Measurements from ENCODE around the gene C16orf95. TPM values are rescaled to one million over a fixed set of nuclear protein-coding genes. Genes with fewer than 3 reads are reported as not detected.

Gene C16orf95
- polyA plus RNA-seq, 4 donors = 1.9 to 5.4 (median 3.7) TPM

DNA sequence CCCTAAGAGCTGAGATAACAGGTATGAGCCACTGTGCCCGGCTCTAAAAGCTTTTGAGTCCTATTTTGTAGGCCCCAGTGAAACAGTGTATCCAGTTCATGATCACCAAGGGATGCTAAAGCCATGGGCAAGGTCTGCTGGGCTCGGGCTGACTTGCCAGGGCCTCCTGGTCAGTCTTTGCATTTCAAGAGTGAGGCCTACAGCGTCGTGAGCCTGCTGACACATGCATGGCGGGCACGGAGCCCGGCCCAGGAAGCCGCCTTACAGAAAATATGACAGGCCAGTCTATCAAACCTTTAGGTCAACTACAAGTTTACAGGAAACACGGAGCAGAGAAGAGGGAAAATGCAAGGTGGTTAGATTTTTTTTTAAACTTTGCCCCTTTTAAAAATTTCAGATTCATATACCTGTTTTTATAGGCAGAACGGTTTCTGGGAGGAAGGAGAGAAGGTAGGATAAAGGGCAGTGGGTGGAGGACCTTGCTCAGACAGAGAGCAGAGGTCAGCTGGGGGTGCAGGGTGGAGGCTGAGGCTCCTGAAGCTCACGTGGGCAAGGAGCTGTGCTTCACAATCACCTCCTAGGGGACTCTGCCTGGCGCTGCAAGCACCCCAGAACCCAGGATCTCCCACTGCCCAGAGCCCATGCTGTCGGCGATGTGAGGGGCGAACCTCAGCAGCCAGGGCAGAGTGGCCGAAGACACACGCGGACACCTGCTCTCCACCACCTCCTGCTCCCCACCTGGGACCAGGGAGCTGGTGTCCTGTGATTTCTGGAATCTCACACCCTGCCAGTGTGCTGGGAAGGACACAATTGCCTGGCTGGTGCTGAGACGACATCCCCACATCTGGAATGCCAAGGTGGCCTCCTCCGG lies 21.3 kb downstream of the C16orf95 start:
- no peak for DNase-seq (ENCODE audit: low read depth in 4 of 4, low spot score in 3 of 4)

DNA sequence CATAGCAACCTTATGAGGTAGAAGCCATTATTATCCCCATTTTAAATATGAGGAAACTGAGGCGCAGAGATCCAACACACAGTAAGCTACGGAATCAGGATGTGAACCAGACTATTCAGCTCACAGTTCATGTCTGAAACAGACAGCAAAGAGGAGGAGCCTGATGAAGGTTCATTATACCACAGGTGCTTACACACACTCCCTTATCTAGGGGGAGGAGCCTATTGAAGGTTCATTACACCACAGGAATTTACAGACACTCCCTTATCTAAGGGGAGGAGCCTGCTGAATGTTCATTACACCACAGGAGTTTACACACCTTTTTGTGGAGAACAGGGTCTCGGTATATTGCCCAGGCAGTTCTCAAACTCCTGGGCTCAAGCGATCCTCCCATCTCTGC lies 21.9 kb downstream of the C16orf95 start:
- DNase-seq (ENCODE audit: low read depth in 4 of 4, low spot score in 3 of 4) = no peak

DNA sequence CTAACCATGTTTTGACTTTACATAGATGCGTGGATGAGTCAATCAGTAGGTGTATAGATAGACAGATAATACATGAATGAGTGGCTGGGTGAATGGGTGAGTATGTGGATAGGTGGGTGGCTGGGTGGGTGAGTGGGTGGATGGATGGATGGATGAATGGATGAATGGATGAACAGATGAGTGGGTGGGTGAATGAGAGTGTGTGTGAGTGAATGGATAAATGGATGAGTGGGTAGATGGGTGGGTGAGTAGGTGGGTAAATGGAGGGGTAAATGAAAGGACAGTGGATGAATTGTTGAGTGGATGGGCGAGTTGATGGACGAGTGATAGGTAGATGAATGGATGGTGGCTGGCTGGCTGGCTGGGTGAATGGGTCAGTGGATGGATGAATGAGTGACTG lies 23.2 kb downstream of the C16orf95 start:
- no peak for DNase-seq (ENCODE audit: low read depth in 4 of 4, low spot score in 3 of 4)

DNA sequence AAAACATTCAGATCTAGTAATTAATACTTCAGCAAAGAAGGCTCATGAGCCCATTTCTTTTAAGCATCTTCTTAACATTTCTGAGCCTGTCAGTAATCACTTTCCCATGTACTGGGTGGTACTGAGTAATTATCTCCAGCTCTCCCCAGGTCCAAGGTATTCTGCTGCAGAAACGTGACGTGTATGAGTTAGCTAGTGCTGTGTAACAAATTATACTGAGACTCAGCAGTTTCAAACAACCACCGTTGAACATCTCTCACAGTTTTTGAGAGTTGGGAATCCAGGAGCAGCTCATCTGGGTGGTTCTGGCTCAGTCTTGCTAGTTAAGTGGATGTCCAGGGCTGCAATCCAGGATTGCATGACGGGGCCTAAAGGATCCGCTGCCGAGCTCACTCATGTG lies 25.2 kb downstream of the C16orf95 start:
- no peak for DNase-seq (ENCODE audit: low read depth in 4 of 4, low spot score in 3 of 4)

DNA sequence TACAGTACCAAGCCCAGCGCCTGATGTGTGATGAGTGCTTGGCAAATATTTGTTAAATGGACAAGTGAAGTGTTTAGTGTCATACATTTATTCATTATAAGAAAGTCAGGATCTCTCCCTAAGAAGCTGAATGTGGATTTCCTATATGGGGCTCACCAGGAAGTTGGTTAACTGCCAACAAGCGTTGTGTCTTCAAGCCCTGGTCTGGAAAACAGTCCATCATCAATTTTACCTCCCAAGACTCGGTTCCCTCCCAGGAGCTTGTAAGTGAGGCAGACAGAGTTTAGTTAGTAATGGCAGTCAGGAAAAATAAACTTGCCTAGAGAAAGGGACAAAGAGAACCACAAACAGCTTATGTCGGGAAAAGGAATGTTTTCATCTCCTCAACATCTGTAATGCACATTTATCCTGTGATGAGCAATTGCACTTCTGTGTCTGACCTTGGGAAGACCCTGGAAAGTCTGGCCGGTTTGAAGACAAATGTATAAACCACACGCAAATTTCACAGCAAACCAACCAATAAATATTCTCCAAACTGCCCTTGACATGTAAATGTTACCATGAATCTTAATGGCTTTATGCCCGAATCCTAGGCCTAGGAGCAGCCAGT lies 28.3 kb downstream of the C16orf95 start:
- no peak for DNase-seq (ENCODE audit: low read depth in 4 of 4, low spot score in 3 of 4)

DNA sequence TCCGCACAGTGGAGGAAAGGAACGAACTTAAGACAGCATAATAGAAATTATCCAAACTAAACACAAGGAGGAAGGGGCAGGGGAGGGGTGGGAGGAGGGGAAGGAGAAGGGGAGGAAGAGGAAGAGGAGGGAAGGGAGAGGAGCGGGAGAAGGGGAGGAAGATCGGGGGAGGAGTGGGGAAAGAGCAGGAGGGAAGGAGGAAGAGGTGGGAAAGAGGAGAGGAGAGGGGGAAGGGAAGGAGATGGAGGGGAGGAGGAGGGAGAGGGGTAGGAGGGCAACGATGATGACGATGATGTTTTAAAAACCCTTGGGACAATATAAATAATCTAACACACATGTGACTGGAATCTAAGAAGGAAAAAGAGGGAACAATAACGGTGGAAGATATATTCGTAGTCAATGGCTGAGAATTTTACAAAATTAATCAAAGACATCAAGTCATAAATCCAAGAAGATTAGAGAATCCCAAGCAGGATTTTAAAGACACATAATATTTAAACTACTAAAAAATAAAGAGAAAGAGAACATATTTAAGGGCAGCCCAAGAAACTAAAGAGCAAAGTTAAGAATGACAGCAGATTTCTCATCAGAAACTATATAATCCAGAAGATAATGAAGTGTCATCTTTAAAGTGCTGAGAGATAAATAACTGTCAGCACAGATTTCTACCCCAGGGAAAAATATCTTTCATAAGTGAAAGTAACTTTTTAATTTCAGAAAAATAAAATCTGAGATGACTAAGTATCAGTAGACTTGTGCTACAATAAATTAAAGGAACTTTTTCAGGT lies 30.2 kb downstream of the C16orf95 start:
- DNase-seq (ENCODE audit: low read depth in 4 of 4, low spot score in 3 of 4) = no peak

DNA sequence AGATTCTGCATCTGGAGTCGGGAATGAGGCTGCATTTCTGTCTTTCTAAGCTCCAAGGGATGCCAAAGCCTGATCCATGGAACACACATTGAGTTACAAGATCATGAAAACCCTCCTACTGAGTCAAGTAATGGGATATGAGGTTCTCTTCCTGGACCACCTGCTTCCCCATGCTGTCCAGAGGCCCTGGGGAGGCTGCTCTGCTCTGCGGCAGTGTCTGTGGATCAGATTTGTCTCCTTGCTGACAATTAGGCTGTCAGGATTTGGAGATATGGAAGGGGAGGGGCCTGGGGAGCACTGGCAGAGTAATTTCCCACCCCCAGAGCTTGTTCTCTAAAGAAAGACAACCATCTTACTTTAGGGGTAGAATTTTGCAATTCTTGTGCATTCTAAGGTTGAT lies 33.0 kb downstream of the C16orf95 start:
- no peak for DNase-seq (ENCODE audit: low read depth in 4 of 4, low spot score in 3 of 4)

DNA sequence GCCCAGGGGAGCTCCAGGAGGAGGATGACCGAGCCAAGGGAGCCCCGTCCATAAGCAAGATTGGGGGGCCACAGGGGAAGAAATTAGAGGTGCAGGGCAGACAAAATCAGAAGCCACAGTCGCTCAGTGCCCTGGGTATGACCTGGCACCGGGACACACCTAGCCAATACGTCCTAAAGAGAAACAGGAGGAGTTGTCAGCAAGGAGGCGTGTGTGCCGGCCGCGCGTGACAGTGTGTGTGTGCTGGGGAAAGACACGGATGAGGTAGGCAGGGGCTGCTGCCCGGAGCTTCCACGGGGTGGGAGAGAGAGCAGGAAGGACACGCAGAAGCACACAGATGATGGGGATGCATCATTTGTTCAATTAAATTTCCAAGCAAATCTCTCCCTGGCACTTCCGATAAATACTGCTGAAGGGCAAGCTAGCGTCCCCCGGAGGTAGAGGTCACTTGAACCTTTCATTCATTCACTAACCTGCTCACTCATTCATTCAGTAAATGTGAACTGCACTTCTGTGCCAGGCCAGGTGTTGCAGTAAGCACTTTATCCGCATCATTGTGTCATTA lies 38.0 kb downstream of the C16orf95 start:
- DNase-seq (ENCODE audit: low read depth in 4 of 4, low spot score in 3 of 4) = no peak

DNA sequence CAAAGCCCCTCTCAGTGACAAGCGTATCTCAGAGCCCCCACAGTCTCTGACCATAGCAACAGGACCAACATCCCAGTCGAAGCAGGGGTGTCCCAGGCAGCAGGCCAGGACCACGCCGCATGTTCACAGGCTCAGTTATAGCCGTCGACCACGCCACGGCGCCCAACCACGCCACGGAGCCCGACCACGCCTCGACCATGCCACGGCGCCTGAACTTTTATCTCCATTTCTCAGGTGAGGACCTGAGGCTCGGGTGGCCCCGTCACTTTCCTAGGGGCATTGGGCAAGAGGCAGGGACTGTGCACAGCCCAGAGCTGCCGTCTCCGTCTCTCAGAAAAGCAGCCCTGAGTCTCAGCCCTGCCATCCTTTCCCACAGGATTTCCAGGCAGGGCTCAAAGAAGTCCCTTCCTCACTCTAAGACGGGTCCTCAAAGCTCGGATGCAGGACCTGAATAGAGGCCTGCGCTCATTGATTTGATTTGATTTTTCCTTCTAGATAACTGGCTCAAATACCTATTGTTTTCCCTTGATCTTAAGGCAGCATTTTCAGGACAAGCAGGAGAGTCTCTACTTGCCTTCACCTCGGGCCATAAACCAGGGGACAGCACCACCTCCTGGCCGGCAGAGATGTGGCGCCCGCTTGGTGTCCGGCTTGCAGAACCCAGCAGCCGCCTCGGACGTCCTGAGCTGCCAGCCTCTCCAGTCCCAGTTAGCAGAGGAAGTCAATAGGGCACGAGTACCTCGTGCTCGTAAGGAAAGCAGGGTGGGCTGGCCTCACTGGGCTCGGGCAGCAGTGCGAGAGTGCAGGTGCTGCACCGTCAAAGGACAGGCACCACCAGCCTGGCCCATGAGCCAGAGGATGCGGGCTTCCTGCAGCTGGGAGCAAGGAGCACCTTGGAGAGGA lies 38.8 kb downstream of the C16orf95 start:
- peak; percentile 63 to 78 (median 68) for DNase-seq (ENCODE audit: low read depth in 4 of 4, low spot score in 3 of 4)

DNA sequence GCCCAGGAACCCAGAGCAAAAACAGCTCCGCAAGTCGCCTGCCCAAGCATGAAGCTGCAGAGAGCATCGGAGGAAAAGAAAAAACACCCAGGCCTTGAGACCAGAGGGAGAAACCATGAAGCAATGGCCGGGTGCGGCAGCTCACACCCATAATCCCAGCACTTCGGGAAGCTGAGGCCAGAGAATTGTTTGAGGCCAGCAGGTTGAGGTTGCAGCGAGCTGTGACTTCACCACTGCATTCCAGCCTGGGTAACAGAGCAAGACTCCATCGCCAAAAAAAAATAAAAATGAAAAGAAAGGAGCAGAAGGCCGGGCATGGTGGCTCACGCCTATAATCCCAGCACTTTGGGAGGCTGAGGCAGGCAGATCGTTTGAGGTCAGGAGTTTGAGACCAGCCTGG lies 40.3 kb downstream of the C16orf95 start:
- DNase-seq (ENCODE audit: low read depth in 4 of 4, low spot score in 3 of 4) = no peak

DNA sequence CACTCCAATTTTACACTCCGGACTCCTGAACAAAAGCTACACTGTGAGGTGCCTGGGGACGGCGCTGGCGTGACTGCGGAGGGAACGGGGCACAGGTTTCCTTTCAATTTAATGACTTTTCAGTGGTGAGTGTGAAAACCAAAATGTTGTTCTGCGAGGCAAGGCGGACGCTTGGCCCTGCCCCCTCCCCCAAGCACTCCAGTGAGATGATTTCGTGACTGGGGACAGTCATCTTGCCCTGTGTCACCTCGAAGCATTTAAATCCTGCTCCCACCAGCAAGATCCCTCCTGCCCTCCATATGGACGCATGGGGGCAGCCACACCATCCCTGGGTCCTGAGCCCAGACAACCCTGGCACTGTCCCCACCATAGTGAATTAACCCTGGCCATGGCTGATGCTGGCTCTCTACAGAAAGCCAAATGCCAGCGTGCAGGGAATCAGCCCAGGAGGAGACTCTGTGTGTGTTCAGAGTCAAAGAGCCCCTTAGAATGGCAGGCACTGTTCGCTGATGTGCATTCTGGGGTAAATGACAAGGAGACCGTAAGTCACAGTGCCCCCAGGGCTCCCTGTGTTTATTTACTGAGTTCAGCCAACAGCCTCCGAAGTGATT lies 41.0 kb downstream of the C16orf95 start:
- DNase-seq (ENCODE audit: low read depth in 4 of 4, low spot score in 3 of 4) = no peak

DNA sequence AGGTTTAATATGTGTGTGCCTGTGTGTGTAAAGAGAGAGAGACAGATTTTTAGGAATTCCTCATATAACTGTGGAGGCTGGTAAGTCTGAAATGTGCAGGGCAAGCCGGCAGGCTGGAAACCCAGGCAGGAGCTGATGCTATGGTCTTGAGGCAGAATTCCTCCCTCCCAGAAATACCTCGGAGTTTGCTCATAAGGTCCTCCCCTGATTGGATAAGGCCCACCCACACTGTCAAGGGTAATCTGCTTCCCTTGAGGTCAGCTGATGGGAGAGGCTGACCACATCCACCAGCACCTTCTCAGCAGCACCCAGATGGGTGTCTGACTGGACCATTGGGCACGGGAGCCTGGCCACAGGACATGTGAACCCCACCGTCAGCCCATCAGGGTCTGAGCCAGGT lies 42.4 kb downstream of the C16orf95 start:
- no peak for DNase-seq (ENCODE audit: low read depth in 4 of 4, low spot score in 3 of 4)

DNA sequence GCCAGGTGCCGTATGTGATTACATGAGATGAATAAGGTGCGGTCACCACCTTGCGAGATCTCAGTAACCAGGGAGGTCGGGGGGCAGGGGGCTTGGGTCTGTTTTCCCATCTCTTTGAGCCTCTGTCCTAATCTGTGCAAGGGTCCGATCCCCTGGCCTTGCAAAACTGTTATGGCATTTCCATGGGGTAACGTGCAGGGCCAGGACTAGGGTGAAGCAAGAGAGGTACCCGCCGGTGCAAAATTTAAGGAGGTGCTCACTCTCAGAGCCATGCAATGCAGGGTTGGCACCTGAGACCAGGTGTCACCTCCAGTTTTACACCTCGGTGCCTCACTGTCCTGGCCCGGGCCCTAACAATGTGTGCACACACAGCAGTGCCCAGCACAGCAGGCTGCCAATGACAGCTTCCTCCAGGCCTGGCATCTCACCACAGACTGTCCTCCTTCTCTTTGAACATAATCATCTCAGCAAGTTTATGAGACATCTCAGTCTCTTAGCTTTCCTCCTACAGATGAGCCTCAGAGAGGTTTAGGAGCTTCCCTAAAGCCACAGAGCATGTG lies 43.6 kb downstream of the C16orf95 start:
- no peak for DNase-seq (ENCODE audit: low read depth in 4 of 4, low spot score in 3 of 4)

DNA sequence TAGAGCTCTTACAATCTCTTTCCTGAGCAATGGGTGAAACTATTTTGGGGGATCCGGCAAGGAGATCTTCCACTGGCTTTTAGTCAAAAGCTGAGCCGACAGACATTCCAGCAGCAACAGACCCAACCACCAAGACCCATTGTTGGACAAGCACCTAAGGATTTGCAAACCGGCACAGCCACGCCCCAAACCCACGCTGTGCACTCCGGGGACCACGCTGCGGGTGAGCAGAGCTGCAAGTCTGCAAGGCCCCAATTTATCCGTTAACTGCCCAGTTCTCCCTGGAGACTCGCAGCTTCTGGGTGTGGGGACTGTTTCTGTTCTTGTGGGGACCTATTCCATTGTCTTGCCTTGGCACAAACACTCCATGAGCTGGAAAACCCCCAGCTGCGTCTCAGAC lies 45.9 kb downstream of the C16orf95 start:
- DNase-seq (ENCODE audit: low read depth in 4 of 4, low spot score in 3 of 4) = no peak

DNA sequence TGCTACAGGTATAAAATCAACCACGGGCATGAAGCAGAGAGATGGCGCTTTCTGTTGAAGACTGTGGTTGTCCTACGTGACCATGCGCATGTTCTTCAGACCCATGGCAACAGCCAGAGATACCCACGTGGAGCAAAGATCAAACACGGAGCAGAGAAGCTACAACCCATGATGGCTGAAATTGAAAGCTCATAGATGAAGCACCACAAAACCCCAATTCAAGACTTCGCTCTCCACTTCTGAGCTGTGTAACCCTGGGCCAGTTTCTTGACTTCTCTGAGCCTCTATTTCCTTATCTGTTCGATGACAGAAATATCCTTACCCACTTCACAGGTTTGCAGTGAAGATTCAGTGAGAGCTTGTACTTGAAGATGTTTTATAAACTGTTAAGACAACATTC lies 49.6 kb downstream of the C16orf95 start:
- no peak for DNase-seq (ENCODE audit: low read depth in 4 of 4, low spot score in 3 of 4)

DNA sequence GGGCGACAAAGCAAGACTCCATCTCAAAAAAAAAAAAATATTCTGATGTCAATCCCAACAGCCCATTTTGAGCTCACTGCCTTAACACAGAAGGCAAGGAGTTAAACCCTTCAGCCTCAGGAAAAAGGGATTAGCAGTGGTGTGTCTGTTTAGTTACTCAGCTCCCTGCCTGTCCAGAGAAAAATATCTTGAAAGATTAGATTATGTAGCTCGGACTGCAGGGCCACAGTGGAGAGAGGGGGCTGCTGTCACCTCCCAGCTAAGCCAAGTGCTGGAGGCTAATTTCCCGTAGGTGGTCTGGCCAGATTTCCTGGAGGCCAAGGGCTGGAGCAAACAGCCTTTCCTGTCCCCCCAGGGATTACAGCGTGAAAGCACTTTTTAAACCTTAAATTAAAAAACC lies 50.3 kb downstream of the C16orf95 start:
- DNase-seq (ENCODE audit: low read depth in 4 of 4, low spot score in 3 of 4) = no peak

DNA sequence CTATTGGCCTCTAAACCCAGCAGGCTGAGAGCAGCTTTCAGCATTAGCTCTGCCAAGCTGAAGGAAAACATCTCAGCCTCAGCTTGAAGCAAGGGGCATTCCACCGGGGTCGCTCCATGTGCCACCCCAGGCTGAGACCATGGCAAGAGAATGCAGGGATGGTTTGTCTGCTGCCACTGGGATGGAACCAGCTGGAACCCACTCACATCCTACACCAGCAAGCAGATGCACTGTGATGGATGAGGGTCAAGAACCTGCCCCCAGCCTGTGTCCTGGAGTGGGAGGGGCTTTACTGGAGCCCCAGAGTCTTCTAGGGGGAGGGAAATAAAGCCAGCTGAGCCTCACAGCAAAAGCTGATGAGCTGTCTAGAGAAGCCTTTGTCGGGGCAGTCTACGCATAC lies 51.9 kb downstream of the C16orf95 start:
- DNase-seq (ENCODE audit: low read depth in 4 of 4, low spot score in 3 of 4) = no peak

DNA sequence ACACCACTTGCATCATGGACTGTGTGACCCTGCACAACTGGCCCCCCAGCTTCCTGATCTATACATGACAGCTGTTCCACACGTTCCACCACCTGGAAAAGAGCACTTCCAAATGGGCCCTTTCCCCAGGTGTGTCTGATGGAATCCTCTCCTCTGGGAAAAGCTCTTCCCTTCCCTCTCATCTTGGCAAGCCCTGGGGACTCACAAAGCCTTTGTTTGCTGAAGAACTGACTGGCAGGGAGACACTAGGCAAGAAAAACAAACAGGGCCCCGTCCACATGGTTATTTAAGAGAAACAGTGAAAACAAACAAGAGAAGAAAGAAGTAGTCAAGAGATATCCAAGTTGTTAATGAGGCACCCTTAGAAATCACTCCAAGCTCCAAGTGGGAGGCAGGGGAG lies 52.6 kb downstream of the C16orf95 start:
- DNase-seq (ENCODE audit: low read depth in 4 of 4, low spot score in 3 of 4) = no peak

DNA sequence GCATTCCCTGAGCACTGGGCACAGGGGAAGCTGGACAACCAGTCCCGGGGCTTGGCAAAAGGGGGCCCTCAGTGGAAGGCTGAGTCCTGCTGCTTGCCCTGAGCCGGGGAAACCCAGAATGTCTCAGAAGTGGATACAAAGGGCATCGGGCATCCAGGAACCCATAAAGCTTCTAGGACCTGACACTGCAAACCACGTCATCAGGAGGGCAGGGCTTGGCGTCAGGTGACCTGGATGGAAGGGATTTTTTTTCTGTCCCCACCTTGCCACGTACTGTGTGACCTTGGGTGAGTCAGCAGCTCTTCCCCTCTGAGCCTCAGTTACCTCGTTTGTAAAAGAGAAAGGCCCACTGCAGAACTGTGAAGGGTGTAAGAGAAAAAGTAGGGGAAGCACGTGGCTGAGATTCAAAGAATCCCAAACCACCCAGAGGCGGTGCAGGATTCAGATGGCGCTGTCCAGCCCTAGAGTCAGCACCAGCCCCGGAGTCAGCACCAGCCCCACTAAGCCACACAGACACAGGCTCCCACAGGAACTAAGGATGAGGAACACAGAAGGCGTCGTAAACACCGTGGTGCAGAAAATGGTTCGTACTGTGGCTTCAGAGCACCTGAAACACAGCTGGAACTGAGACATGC lies 53.7 kb downstream of the C16orf95 start:
- DNase-seq (ENCODE audit: low read depth in 4 of 4, low spot score in 3 of 4) = no peak
